Right lobe of liver (tissue), 6 donors: ENCODE data around the gene LAMB1. TPM values are rescaled to one million over a fixed set of nuclear protein-coding genes. Genes with fewer than 3 reads are reported as not detected.

Experiments used
- ATAC-seq, 4 donors: fragments of 200-7000 bp; cut with Tn5 transposase; one replicate each; pipeline ENCODE4 v1.9.1; 2020; ENCODE audit warnings: mild to moderate bottlenecking in 4 of 4, moderate library complexity in 4 of 4
- DNase-seq, 3 donors: peaks; one replicate each; pipeline ENCODE4 v3.0.0-alpha.2; 2020
- H3K27ac ChIP-seq, 3 donors: fragments of 200-600 bp; one replicate each; pipeline ENCODE4 v1.8.0; 2022
- H3K27me3 ChIP-seq, 2 donors: fragments of 200-600 bp; one replicate each; pipeline ENCODE4 v1.8.0; 2022
- H3K36me3 ChIP-seq, 4 donors: fragments of 200-600 bp; sonication (generic) in 1 of 4; one replicate each; pipeline versions ENCODE4 v1.5.1 to v1.8.0; 2017 to 2022; ENCODE audit warnings: control low read depth in 1 of 4
- H3K4me1 ChIP-seq, 4 donors: fragments of 200-600 bp; sonication (generic) in 1 of 4; one replicate each; pipeline versions ENCODE4 v1.5.1 to v1.8.0; 2017 to 2022; ENCODE audit warnings: control low read depth in 1 of 4
- H3K4me3 ChIP-seq, 3 donors: fragments of 200-600 bp; one replicate each; pipeline ENCODE4 v1.8.0; 2022
- H3K9me3 ChIP-seq, 4 donors: fragments of 200-600 bp; sonication (generic) in 1 of 4; one replicate each; pipeline versions ENCODE4 v1.5.1 to v1.8.0; 2017 to 2022; ENCODE audit warnings: control low read depth in 1 of 4
- POLR2A ChIP-seq: fragments of 450-650 bp; IDR thresholded peaks from one replicate; pipeline ENCODE4 v1.6.1; 2017; ENCODE audit warnings: antibody characterized with exemption, mild to moderate bottlenecking
- WGBS: methylation state at CpG from one replicate; pipeline ENCODE4 v1.1.6; 2018; ENCODE audit warnings: low coverage, low lambda C conversion rate; ENCODE audit not compliant: insufficient coverage; ENCODE audit errors: missing lambda C conversion rate; 5-methylcytosine and 5-hydroxymethylcytosine counted together
- intact Hi-C, 2 donors: fragments of 100-400 bp; cut with DNase I; formaldehyde crosslinking; loops; one replicate each; pipeline versions ENCODE4 v1.11.2 to v1.14.1; 2022
- total RNA-seq, 6 experiments: library from RNA; depleted of rRNA in 2 of 6; stranded (reverse); fragments of >200 nt in 2 of 6; fragmentation: NEBNext Ultra II Directional in 3 of 6; extraction: Animal tissue kit (Norgen Biotek cat#: 25700) in 3 of 6; gene quantifications; one replicate each; pipeline versions ENCODE4 v1.1.0 to v1.2.4, GENCODE V29; 2016 to 2023
- TF ChIP-seq, protein P1 (sequence below), 4 donors: fragments of 200-600 bp in 3 of 4; fragments of 450-650 bp in 1 of 4; IDR thresholded peaks; one replicate each; pipeline versions ENCODE4 v1.5.1 to v1.8.0; 2016 to 2022; ENCODE audit warnings: antibody characterized with exemption in 4 of 4, mild to moderate bottlenecking in 2 of 4
- donor health status: DM: no; HTN: yes; CAD: no.
- donor health status: DM: no; HTN: no; CAD: no.
- donor health status: DM: no; HTN: no; CAD: no.
- donor health status: DM: no; HTN: yes; CAD: no.
- donor health status: DM: no; HTN: yes; CAD: no.

The LAMB1 gene
- total RNA-seq, 6 experiments from 2014 or later, result 14.9 to 61.0 (median 28.9) TPM

DNA sequence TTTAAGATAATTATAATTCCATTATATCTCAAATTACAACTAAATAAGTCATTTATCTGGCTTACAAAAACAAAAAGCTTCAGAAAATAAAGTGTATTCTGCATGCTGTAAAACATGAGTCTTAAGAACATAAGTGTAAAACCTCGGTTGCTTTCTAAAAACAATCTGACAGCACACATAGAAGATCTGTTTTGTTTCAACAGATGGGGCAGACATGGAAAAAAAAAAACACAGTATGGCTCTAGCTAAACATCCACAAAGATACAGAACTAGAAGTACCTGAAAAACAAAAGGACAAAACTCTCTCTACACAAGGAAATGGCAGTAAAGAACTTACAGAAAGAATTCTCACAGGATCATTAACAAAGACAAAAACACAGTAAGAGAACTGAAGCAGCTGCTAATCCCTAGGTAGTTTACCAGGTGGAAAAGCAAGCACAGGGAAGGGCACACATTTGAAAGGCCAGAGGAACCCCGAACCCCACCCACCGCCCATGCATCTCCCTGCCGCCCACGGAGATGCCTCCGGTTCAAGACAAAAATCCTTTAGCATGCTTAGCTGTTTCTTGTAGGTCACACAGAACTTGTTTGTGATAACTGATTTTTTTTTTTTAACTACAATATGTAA is 69.5 kb downstream of the LAMB1 start:
- intact Hi-C loops, result no loop called here
- no peak overlapping the region for H3K27ac ChIP-seq
- no peak overlapping the region for H3K4me3 ChIP-seq
- no peak for TF ChIP-seq POLR2A
- TF ChIP-seq, protein P1, sequence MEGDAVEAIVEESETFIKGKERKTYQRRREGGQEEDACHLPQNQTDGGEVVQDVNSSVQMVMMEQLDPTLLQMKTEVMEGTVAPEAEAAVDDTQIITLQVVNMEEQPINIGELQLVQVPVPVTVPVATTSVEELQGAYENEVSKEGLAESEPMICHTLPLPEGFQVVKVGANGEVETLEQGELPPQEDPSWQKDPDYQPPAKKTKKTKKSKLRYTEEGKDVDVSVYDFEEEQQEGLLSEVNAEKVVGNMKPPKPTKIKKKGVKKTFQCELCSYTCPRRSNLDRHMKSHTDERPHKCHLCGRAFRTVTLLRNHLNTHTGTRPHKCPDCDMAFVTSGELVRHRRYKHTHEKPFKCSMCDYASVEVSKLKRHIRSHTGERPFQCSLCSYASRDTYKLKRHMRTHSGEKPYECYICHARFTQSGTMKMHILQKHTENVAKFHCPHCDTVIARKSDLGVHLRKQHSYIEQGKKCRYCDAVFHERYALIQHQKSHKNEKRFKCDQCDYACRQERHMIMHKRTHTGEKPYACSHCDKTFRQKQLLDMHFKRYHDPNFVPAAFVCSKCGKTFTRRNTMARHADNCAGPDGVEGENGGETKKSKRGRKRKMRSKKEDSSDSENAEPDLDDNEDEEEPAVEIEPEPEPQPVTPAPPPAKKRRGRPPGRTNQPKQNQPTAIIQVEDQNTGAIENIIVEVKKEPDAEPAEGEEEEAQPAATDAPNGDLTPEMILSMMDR (IDR thresholded peaks at IDR 0.05), result no peak
- DNase-seq (no peak), ATAC-seq (no peak)
- H3K27me3 ChIP-seq, result no peaks in the 10 kb centered on the region
- H3K36me3 ChIP-seq, result peaks cover 0 to 15% (median 0%) of the 10 kb centered on the region in 4 donors
- H3K4me1 ChIP-seq, result no peaks in the 10 kb centered on the region
- WGBS, result 81% methylated on average over 6 of the region's 6 CpGs
- H3K9me3 ChIP-seq, result no peaks in the 10 kb centered on the region

DNA sequence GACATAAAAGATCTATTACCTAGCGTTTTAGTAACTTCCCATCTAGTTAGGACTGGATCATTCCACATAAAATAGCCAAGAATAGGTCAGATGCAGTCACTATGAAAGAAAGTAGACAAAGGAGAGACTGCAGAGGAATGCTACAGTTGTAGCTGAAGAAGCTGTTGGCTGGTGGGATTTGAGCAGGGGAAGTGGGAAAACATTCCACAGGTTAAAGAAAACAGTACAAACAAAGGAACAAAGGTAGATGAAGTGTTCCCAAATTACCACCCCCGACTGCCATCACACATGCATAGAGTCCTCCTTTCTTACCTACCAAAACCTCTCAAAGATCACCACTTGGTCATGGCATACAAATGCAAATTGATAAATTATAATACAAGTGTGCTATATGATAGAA is 70.2 kb downstream of the LAMB1 start:
- Histone ChIP-seq H3K27ac (no peak overlapping the region), H3K27me3 (no peaks in the 10 kb centered on the region), H3K36me3 (peaks cover 0 to 15% (median 0%) of the 10 kb centered on the region in 4 donors), H3K4me1 (no peaks in the 10 kb centered on the region), H3K4me3 (no peak overlapping the region), H3K9me3 (no peaks in the 10 kb centered on the region)
- 72% methylated on average over 2 of the region's 2 CpGs for WGBS
- DNase-seq (no peak), ATAC-seq (no peak)
- TF ChIP-seq POLR2A, result no peak
- TF ChIP-seq, protein P1 (IDR thresholded peaks at IDR 0.05), result no peak
- intact Hi-C loops, result no loop called here

DNA sequence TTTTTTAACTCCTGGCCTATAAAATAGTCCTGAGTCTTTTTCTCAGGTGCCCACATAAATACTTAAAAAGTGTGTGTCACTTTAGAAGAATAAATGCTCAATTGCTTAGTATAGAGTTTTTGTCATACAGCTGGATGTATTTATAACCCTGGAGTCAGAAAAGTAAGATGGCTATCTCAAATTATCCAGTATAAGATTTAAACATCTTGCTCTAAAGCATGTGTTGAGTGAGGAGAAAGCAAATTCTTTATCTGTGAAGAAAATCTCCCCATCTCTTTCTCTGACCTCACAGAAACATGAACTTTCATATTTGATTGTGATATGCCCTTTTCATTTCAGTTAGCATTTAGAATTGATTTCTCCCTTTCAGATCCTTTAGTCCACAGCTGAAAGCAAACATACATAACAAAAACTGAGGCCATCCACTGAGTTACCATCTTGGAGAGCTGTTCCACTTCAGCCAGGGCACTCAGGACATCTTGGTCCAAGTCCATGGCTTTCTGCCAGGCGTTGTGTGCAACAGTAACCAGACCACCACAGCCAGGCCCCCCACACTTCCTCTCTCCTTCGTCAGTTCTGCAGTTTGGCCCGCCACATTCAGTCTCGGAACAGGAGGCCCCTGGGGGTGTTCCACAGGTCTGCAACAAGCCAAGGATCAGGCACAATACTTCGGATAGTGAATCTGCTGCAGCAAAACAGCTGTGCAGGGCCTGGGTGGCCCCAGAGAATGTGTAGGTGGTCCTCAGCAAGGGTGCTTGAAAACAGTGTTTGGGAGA is 71.0 kb downstream of the LAMB1 start:
- peaks cover 0 to 15% (median 0%) of the 10 kb centered on the region in 4 donors for H3K36me3 ChIP-seq
- 61% methylated on average over 5 of the region's 5 CpGs for WGBS
- ATAC-seq, result no peak

DNA sequence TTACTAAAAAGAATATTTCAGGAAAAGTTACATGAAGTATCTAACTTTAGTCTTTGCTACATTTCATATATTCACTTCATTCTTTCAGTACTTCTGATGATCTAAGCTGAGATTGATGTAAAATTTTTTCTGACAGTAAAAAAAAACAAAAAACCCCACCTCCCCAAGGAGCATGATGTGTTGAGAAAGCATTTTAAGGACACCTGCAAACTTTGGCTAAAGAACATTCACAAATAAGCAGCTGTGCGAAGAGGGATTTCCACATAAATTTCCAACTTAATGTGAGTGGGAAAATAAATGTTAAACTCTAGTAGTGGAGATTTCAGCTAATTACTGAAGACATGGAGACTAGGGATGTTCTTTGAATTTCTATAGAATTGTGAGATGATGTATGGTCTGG is 76.5 kb downstream of the LAMB1 start:
- no peaks in the 10 kb centered on the region for H3K9me3 ChIP-seq
- whole genome bisulfite sequencing, result 91% methylated on average over 1 of the region's 1 CpG
- H3K27ac ChIP-seq, result no peak overlapping the region
- TF ChIP-seq POLR2A, result no peak
- TF ChIP-seq, protein P1 (IDR thresholded peaks at IDR 0.05), result no peak
- no peaks in the 10 kb centered on the region for H3K27me3 ChIP-seq
- DNase-seq (no peak), ATAC-seq (no peak)
- H3K36me3 ChIP-seq, result peaks cover 0 to 22% (median 0%) of the 10 kb centered on the region in 4 donors
- H3K4me1 ChIP-seq, result no peaks in the 10 kb centered on the region
- H3K4me3 ChIP-seq, result no peak overlapping the region
- intact Hi-C loops, result no loop called here

More for the DNA sequence above, 71.0 kb downstream of the LAMB1 start:
- Histone ChIP-seq H3K4me1 (no peaks in the 10 kb centered on the region), H3K9me3 (no peaks in the 10 kb centered on the region), H3K27ac (no peak overlapping the region), H3K4me3 (no peak overlapping the region), H3K27me3 (no peaks in the 10 kb centered on the region)
- DNase-seq, result no peak
- TF ChIP-seq POLR2A, result no peak
- TF ChIP-seq, protein P1 (IDR thresholded peaks at IDR 0.05), result no peak
- intact Hi-C loops, result no loop called here
